ENCODE results near the gene NT5C1A.

The NT5C1A gene

DNA sequence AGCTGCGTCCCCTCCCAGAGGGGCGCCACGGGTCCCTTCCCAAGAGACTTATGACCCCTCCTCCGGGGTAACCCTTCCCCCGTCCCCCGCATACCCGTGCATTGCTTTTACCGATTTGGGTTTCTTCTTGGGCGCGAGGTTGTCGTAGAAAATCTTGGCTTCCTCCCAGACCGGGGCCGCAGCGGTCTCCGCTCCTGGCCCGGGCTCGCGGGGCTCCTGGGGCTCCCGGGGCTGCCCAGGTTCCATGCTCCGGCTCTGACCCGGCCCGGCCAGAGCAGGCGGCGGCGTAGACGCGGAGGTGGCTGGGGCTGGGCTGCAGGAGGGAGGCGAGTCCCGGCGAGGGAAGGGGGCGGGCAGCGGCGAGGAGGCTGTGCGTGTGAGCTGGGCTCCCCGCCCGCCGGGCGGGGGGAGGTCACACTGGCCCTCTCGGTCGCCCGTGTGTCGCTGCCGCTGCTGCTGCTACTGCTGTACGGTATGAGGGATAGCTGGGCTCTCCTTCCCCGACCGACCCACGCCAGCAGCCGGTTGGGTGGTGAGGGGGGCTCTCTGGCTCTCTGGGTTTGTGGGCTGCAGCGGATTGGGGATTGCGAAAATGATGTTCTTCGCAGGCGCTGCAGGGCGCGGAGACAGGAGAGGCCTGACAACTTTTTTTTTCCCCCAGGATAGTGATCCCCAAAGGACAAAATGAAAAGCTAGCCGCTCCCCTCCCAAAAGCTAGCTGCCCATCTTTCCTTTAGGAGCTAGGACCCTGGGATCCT lies at the start of gene NT5C1A:
Gene NT5C1A (minus strand): TSS at position 315 of the 758 bp plus-strand sequence. CDS start 69 bp downstream, at position 246.
- DNase-seq, result no peak
- in situ Hi-C loops (cut with HindIII; ENCODE audit: low pct_ligation_motif_present, low pct_unique_long_range_greater_than_20kb, low sequenced_read_pairs), result no loop called here

DNA sequence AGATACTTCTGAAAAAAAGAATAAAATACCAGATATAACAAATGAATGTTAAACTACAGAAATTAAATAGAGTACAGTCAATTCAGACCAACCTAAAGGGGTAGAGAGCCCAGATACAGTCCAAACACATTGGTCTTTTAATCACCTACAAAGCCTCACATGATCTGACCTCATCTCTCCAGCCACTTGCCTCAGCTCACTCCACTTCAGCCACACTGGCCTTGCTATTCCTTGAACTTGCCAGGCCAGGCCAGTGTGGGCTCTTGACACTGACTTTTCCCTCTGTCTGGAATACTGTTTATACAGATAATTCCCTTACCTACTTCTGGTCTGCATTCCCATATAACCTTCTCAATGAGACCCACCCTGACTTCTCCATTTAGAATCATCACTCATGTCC lies 49.8 kb upstream of the NT5C1A start:
- in situ Hi-C loops (cut with HindIII; ENCODE audit: low pct_ligation_motif_present, low pct_unique_long_range_greater_than_20kb, low sequenced_read_pairs), result no loop called here
- no peak for DNase-seq

DNA sequence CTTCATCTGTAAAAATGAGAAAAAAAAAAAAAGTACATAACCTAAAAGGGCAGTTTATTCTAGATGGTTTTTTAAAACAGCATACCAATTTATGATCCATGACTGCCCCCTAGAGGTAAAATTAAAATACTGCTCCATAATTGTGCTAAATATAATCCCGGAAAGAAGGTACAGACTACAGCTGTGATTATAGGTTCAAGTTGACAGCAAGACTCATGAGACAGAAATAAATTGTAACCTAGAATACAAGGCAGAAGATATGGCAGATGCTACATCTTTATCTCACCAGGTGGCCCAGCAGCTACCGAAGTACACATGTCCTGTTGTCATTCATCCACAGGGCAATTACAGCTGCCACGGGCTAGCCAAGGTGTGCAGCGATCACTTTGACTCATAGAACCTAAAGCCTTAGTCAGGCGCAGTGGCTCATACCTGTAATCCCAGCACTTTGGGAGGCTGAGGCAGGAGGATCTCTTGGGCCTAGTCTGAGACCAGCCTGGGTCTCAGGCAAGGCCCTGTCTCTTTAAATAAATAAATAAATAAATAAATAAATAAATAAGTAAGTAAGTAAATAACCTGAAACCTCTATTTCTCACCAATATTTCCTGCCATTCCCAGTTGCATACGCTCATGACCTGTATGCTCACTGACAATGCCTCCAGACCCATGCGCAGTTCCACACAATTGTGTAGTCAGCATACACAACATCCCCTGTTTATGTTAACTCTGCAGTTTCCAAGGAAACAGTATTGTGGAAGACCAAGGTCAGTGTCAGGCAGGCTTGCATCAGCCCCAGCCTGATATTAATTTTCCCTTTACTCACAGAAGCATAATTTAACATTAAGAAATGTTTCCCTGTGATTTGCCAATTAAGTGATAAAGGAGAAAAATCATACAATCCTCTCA lies 48.4 kb upstream of the NT5C1A start:
- DNase-seq, result peak; percentile 60
- in situ Hi-C loops (cut with HindIII; ENCODE audit: low pct_ligation_motif_present, low pct_unique_long_range_greater_than_20kb, low sequenced_read_pairs), result no loop called here

DNA sequence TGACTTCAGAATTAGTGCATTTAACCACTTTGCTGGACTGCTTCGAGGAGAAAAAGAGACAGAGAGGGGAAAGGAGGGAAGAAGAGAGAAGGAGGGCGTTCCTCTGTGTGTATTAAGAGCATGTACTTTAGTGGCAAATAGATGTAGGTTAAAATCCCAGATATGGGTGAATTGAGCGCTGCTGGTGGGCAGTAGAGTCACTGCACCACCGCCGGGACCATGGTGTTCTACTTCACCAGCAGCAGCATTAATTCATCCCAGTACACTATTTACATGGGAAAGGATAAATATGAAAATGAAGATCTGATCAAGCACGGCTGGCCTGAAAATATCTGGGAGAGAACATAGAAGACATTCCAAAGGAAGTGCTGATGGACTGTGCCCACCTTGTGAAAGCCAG lies 45.9 kb upstream of the NT5C1A start:
- DNase-seq, result no peak
- in situ Hi-C loops (cut with HindIII; ENCODE audit: low pct_ligation_motif_present, low pct_unique_long_range_greater_than_20kb, low sequenced_read_pairs), result no loop called here

DNA sequence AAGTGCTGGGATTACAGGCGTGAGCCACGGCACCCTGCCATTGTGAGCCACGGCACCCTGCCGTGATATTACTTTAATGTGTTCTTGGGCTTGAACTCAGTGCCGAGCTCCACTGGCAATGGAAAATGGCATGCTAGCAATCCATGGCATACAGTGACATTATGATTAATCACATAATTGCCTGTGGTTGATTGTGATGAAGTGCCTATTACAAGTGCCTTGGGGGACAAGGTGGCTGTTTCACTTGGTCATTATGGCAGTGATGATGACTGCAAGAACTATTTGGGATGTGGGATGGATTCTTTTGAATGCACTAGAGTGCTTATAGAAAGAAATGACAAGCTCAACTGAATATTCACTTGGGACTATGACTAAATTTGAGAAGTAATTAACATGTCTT lies 41.6 kb upstream of the NT5C1A start:
- in situ Hi-C loops (cut with HindIII; ENCODE audit: low pct_ligation_motif_present, low pct_unique_long_range_greater_than_20kb, low sequenced_read_pairs), result no loop called here
- no peak for DNase-seq

- in situ Hi-C loops (cut with HindIII; ENCODE audit: low pct_ligation_motif_present, low pct_unique_long_range_greater_than_20kb, low sequenced_read_pairs), result no loop called here
- DNase-seq, result no peak
These were observed 40.0 kb upstream of the NT5C1A start for GRCh38 chr1:39711966-39712340.

DNA sequence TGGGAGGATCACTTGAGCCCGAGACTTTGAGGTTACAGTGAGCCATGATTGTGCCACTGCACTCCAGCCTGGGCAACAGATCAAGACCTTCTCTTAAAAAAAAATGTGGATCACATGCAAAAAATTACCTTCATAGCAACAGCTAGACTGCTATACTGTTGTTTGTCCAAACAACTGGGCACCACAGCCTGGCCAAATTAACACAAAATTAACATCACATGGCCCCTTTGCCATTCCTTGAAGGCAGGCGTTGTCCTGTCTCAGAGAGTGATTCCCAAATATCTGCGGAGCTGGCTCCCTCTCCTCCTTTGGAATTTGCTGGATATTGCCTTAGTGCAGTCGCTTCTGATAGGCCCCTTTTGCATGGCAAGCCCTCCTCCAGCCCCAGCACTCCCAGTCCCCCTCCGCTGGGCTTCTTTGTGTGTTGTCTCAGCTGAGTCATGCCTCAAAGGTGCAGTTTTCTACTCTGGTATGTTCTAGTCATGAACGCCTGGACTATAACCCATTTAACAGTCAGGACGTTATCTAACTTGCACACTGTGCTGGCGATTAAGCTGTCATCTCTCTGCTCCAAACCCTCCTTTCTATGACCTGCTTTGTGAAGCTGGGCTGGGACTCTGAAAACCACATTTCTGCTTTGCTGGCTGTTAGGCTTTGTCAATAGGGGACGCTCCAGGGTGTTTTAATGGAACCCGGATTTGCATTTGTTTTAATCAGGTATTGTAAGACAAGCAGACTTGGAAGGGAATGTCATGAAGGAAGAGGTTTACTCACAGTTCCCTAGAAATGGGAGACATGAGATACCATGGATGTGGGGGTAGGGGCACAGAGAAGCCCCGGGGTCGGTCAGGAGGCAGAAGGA lies 39.4 kb upstream of the NT5C1A start:
- DNase-seq, result no peak
- in situ Hi-C loops (cut with HindIII; ENCODE audit: low pct_ligation_motif_present, low pct_unique_long_range_greater_than_20kb, low sequenced_read_pairs), result no loop called here

GRCh38 chr1:39707506-39707905 lies 35.6 kb upstream of the NT5C1A start:
- in situ Hi-C loops (cut with HindIII; ENCODE audit: low pct_ligation_motif_present, low pct_unique_long_range_greater_than_20kb, low sequenced_read_pairs), result no loop called here

GRCh38 chr1:39704757-39705156 lies 32.9 kb upstream of the NT5C1A start:
- in situ Hi-C loops (cut with HindIII; ENCODE audit: low pct_ligation_motif_present, low pct_unique_long_range_greater_than_20kb, low sequenced_read_pairs), result no loop called here
- no peak for DNase-seq

More at GRCh38 chr1:39707506-39707905, 35.6 kb upstream of the NT5C1A start:
- no peak for DNase-seq

DNA sequence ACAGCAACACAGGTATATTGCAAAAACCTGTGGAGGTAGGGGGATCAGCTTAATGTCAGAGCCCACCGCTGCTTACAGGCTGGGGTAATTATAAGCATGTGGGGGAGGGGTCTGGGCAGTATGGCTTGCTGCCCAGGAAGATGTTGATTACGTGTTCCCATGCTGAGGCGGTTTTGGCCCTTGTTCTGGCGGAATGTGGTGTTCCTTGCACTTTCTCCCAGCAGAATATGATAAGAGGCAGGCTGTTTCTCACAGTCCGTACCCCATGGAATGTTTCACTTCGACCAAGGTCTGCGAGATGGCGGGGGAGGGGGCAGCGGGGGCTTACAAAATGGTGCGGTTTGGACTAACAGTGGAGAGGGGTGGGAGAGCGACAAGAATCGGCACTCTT lies 29.1 kb upstream of the NT5C1A start:
- DNase-seq, result no peak

GRCh38 chr1:39700348-39700747 lies 28.4 kb upstream of the NT5C1A start:
- in situ Hi-C loops (cut with HindIII; ENCODE audit: low pct_ligation_motif_present, low pct_unique_long_range_greater_than_20kb, low sequenced_read_pairs), result no loop called here
- no peak for DNase-seq

More for the DNA sequence above, 29.1 kb upstream of the NT5C1A start:
- in situ Hi-C loops (cut with HindIII; ENCODE audit: low pct_ligation_motif_present, low pct_unique_long_range_greater_than_20kb, low sequenced_read_pairs), result no loop called here

GRCh38 chr1:39699419-39699818 lies 27.5 kb upstream of the NT5C1A start:
- in situ Hi-C loops (cut with HindIII; ENCODE audit: low pct_ligation_motif_present, low pct_unique_long_range_greater_than_20kb, low sequenced_read_pairs), result no loop called here
- DNase-seq, result no peak

- no peak for DNase-seq
- in situ Hi-C loops (cut with HindIII; ENCODE audit: low pct_ligation_motif_present, low pct_unique_long_range_greater_than_20kb, low sequenced_read_pairs), result no loop called here
These were observed 26.7 kb upstream of the NT5C1A start for GRCh38 chr1:39698568-39698967.

- in situ Hi-C loops (cut with HindIII; ENCODE audit: low pct_ligation_motif_present, low pct_unique_long_range_greater_than_20kb, low sequenced_read_pairs), result no loop called here
- DNase-seq, result no peak
These were observed 24.5 kb upstream of the NT5C1A start for GRCh38 chr1:39696448-39696847.

DNA sequence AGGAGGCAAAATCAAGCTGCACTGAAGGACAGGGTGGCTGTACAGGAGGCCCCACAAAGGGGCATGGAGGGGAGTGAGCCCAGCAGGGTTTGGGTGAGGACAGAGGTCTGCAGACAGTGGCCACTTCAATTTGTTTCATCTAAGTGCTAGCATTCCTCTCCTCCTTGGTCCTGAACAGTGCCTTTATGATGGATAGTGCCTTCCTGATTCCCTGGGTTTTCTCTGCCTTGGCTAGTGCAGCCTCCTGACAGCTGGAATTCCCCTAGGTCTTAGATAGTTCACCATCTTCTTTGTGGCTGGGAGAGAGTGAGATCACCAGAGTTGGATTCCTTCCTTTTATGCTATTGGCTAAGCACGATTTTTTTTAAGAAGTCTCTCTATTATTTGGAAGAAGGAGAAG lies 23.1 kb upstream of the NT5C1A start:
- in situ Hi-C loops (cut with HindIII; ENCODE audit: low pct_ligation_motif_present, low pct_unique_long_range_greater_than_20kb, low sequenced_read_pairs), result no loop called here
- no peak for DNase-seq

- peak; percentile 18 for DNase-seq
- in situ Hi-C loops (cut with HindIII; ENCODE audit: low pct_ligation_motif_present, low pct_unique_long_range_greater_than_20kb, low sequenced_read_pairs), result no loop called here
These were observed 22.1 kb upstream of the NT5C1A start for GRCh38 chr1:39694026-39694425.

DNA sequence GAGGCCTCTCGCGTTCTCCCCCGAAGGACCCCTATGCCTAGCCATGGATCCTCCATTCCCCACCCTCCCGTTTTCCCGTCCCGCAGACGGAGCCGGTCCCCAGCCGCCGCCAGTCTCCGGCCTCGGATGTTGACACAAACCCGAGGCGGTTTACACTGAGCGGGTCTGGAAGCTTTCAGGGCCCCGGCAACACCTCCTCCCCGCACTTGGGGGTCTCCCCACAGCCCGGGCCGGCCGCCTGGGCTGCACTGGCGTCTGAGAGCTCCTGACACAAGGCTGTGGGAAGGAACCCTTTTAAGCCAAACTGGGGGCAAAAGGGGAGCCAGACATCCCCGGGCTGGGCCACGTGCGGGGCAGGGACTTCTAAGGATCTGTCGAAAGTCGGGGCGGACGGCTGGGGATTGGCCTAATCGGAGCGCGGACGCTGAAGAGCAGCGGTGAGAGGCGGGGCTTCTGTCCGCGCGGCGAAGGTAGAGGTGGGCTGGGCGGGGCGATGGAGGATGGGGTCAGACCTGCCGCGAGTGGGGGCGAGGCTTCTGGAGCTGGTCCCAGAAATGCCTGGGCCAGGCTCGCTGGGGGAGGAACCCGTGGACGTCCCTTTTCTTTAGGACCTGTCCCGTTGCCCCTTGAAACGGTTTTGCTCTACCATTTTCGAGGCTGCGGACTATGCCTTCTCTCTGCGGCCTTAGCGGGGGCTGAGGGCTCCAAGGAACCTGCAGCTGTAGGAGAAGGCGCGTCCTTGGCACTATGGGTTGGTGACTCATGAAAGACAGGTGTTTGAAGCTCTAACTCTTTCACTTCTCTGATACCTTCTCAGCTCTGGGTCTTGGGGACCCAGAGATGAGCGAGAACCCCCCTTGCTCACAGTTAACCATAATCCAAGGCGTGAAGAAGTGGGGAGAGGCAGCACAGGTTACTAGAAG lies 20.5 kb upstream of the NT5C1A start:
- DNase-seq, result no peak
- in situ Hi-C loops (cut with HindIII; ENCODE audit: low pct_ligation_motif_present, low pct_unique_long_range_greater_than_20kb, low sequenced_read_pairs), result no loop called here
